ENCODE measurements around the gene ESRRG. TPM values are rescaled to one million over a fixed set of nuclear protein-coding genes. Genes with fewer than 3 reads are reported as not detected.

The ESRRG gene
- total and polyA plus RNA-seq, 12 donors, result 3.8 to 49.5 (median 35.9) TPM

DNA sequence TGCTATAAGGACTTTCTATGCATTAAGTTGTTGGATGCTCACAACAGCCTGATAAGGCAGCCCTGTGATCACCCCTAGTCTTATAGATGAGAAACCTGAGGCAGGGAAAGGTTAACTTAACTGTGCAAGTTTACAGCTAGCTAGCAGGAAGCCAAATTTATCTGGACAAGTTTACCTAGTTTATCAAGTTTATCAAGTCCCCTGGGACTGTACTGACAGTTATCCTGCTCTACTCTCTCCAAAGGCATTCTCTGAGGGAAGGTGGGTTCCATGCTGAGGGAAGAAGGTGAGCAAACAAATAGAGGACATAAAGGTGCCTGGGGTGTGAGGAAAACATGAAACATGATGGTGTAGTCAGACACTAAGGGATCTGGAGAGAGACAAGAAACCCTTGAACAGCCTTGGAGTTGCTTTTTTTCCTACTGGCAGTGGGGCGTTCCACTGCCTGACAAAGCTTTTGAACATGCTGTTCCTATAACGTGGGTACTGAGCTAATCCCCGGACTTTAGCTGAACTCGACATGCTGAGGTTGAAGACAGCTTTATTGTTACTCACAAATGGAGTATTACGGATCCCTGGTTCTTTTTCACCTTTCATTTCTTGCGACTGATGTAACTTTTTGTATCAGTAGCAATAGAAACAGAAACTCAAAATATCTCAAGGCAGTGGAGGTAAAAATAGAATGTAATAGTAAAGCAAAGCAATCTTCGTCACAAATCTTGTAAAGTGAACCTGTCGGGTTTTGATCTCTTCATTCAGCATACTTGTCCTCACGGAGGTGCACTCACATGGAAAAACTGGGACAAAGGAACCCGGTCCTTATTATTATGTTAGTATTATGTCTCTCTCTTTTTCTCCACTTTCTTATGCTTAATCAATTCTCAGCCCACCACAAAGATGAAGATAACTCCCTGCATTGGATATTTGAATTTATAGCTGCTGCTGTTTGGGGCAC is 42.4 kb upstream of the ESRRG start:
- H3K4me3 ChIP-seq, result peak overlapping the region in 4 of 10 donors; percentile 7 to 21 (median 18)

DNA sequence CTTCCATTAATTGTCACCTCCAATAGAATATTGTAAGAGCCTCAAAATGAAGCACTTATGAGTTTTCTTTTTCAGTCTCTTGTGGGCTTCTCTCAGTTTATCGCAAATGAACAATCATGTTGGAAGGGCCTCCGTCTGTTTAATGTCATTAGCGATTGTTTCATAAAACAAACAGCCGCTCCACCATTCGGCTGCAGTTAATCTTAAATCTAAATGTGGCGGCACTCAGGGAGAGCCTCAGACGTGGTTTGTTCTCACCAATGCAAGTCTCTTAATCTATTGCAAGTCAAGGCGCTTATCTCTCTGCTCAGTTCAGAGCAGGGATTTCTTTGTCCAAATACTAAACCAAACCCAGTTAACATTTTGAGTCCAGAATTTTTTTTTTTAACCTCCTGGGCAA is 34.9 kb upstream of the ESRRG start:
- TF ChIP-seq, protein P1, sequence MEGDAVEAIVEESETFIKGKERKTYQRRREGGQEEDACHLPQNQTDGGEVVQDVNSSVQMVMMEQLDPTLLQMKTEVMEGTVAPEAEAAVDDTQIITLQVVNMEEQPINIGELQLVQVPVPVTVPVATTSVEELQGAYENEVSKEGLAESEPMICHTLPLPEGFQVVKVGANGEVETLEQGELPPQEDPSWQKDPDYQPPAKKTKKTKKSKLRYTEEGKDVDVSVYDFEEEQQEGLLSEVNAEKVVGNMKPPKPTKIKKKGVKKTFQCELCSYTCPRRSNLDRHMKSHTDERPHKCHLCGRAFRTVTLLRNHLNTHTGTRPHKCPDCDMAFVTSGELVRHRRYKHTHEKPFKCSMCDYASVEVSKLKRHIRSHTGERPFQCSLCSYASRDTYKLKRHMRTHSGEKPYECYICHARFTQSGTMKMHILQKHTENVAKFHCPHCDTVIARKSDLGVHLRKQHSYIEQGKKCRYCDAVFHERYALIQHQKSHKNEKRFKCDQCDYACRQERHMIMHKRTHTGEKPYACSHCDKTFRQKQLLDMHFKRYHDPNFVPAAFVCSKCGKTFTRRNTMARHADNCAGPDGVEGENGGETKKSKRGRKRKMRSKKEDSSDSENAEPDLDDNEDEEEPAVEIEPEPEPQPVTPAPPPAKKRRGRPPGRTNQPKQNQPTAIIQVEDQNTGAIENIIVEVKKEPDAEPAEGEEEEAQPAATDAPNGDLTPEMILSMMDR (IDR thresholded peaks at IDR 0.05), result no peak
- peak overlapping the region in 4 of 10 donors; percentile 14 to 44 (median 24) for H3K27ac ChIP-seq
- DNase-seq (no peak), ATAC-seq (peak in 5 of 8 donors; percentile 52 to 75 (median 62))
- H3K4me1 ChIP-seq, result peaks cover 0 to 10% (median 0%) of the 10 kb centered on the region in 9 donors
- 12 to 26% methylated on average over 8 of the region's 8 CpGs for WGBS, 2 donors
- intact Hi-C loops (cut with DNase I), result loop anchor here in 5 of 10 donors (10.0 kb wide), 5 partner anchors 57 to 577 kb away; no protein-coding TSS in a partner anchor
- H3K4me3 ChIP-seq, result peak overlapping the region in 2 of 10 donors; percentile 5 to 20
- H3K27me3 ChIP-seq, result no peaks in the 10 kb centered on the region
- H3K9me3 ChIP-seq, result no peaks in the 10 kb centered on the region
- no peaks in the 10 kb centered on the region for H3K36me3 ChIP-seq

More for the DNA sequence above, 42.4 kb upstream of the ESRRG start:
- peaks cover 0 to 9% (median 0%) of the 10 kb centered on the region in 11 donors for H3K9me3 ChIP-seq
- H3K27me3 ChIP-seq, result no peaks in the 10 kb centered on the region
- H3K4me1 ChIP-seq, result peaks cover 0 to 8% (median 0%) of the 10 kb centered on the region in 9 donors
- peak overlapping the region in 4 of 10 donors; percentile 14 to 53 (median 42) for H3K27ac ChIP-seq
- H3K36me3 ChIP-seq, result no peaks in the 10 kb centered on the region
- peak in 5 of 8 donors; percentile 50 to 94 (median 84) for ATAC-seq
- TF ChIP-seq, protein P1 (IDR thresholded peaks at IDR 0.05), result no peak
- DNase-seq, result no peak
- 50 to 54% methylated on average over 10 of the region's 10 CpGs for WGBS, 2 donors
- intact Hi-C loops (cut with DNase I), result no loop called here

DNA sequence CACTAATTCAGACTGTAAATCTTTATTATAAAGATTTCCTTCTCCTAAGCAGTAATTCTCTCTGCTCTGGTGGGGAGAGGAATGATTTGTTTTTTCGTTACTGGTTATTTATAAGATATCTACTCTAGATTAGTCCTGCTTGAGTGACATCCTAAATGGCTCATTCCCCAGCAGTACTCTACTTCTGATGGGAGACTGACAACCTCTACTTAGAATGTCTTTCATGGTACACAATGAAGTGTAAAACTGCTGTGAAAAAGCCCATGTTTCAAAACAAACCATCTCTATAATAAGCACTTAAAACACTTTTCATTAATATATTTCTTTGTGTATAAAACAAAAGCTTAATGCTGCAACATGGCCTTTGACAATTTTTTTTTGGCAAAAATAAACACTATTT is 33.9 kb upstream of the ESRRG start:
- 55% methylated on average over 1 of the region's 1 CpG for WGBS, 2 donors
- intact Hi-C loops (cut with DNase I), result loop anchor here in 5 of 10 donors (10.0 kb wide), 5 partner anchors 58 to 578 kb away; no protein-coding TSS in a partner anchor
- no peaks in the 10 kb centered on the region for H3K36me3 ChIP-seq

GRCh38 chr1:216750961-216751360 is 27.7 kb upstream of the ESRRG start:
- DNase-seq (no peak), ATAC-seq (peak in 6 of 8 donors; percentile 38 to 79 (median 62))
- H3K27ac ChIP-seq, result peak overlapping the region in 5 of 10 donors; percentile 20 to 42 (median 31)
- H3K4me3 ChIP-seq, result no peak overlapping the region
- no peaks in the 10 kb centered on the region for H3K27me3 ChIP-seq
- H3K9me3 ChIP-seq, result no peaks in the 10 kb centered on the region
- H3K4me1 ChIP-seq, result peaks cover 0 to 13% (median 0%) of the 10 kb centered on the region in 9 donors
- no peaks in the 10 kb centered on the region for H3K36me3 ChIP-seq
- intact Hi-C loops (cut with DNase I), result loop anchor here in 6 of 10 donors (5.0 to 10.0 kb wide), 6 partner anchors 64 to 584 kb away; no protein-coding TSS in a partner anchor
- 73 to 74% methylated on average over 2 of the region's 2 CpGs for WGBS, 2 donors
- TF ChIP-seq, protein P1 (IDR thresholded peaks at IDR 0.05), result no peak

More for the DNA sequence above, 33.9 kb upstream of the ESRRG start:
- DNase-seq (no peak), ATAC-seq (no peak)
- Histone ChIP-seq H3K4me1 (peaks cover 0 to 10% (median 0%) of the 10 kb centered on the region in 9 donors), H3K4me3 (no peak overlapping the region), H3K27ac (no peak overlapping the region), H3K9me3 (no peaks in the 10 kb centered on the region), H3K27me3 (no peaks in the 10 kb centered on the region)
- TF ChIP-seq, protein P1 (IDR thresholded peaks at IDR 0.05), result no peak
